SK-N-DZ (cell line): ENCODE measurements around the gene SCFD2.
"Not testable (repeated sequence)": the region's sequence is repeated elsewhere in the genome, so short reads cannot be mapped to it uniquely, and the experiment has no call there.

Experiments
- DNase-seq: peaks from one replicate; pipeline ENCODE4 v3.0.0-alpha.2; 2015; ENCODE audit warnings: low spot score

The SCFD2 gene

DNA sequence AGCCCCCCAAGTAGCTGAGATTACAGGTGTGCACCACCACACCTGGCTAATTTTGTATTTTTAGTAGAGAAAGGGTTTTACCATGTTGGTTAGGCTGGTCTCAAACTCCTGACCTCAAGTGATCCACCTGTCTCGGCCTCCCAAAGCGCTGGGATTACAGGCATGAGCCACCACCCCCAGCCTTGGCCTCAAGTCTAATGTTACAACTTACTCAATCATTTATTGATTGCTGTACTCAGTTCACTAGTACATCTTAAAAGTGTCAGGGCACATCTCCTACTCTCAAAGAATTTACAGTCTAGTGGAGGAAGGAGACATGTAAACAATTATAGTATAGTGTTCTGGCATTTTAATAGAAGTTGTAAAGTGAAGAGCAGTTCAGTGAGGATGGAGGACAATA, 19.5 kb downstream of the SCFD2 start:
- not testable (repeated sequence) for DNase-seq

- not testable (repeated sequence) for DNase-seq
Observed at GRCh38 chr4:53340145-53340544, 25.7 kb downstream of the SCFD2 start.

DNA sequence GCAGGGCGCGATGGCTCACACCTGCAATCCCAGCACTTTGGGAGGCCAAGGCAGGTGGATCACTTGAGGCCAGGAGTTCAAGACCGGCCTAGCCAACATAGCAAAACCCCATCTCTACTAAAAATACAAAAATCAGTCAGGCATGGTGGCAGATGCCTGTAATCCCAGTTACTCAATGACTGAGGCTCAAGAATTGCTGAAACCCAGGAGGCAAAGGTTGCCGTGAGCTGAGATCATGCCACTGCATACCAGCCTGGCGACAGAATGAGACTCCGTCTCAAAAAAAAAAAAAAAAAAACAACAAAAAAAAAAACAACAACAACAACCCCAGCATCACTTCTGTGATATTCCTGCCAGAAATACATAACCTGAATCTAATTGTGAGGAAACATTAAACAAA, 30.9 kb downstream of the SCFD2 start:
- not testable (repeated sequence) for DNase-seq

GRCh38 chr4:53326535-53326934, 39.3 kb downstream of the SCFD2 start:
- no peak for DNase-seq

DNA sequence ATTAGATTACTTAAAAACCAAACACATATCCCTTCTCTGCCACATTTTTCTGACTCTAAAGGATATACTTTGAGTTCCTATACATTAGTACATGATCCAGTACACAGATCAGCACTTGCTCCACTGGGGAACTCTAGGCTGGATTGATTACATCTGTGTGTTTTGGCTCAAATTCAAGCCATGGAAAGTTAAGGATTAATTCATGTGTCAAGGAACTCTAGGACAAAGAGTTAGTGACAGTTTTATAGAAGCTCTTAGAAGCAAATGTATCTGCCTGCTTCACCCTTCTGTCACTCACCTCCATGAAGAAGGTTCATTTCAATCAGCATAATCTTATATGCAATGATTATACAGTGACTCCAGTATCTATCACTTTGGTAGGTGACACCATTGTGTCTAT, 43.2 kb downstream of the SCFD2 start:
- DNase-seq = no peak

- no peak for DNase-seq
Observed at GRCh38 chr4:53321984-53322289, 43.9 kb downstream of the SCFD2 start.

GRCh38 chr4:53321151-53321983, 44.5 kb downstream of the SCFD2 start:
- no peak for DNase-seq

GRCh38 chr4:53315300-53315699, 50.6 kb downstream of the SCFD2 start:
- no peak for DNase-seq

- no peak for DNase-seq
Observed at GRCh38 chr4:53314252-53314651, 51.6 kb downstream of the SCFD2 start.

DNA sequence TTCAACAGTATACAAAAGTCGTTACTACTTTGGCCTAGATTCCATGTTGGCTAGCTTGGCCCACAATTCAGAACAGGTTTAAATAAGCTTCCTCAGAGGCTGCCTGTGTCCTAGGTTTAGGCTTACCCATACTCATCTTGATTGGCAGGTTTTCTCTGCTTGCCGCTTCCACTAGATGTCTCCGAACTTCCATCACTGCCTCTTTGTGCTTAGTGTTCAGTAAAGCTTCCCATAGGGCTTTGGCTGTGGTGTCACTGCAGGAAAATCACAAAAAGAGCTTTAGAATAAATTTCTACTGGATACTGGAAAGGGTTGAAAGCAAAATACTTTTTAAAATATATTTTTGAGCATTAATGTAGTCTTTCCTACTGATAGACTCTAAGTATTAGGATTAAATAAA, 52.4 kb downstream of the SCFD2 start:
- peak; percentile 8 for DNase-seq

GRCh38 chr4:53309321-53310040, 56.4 kb downstream of the SCFD2 start:
- no peak for DNase-seq

DNA sequence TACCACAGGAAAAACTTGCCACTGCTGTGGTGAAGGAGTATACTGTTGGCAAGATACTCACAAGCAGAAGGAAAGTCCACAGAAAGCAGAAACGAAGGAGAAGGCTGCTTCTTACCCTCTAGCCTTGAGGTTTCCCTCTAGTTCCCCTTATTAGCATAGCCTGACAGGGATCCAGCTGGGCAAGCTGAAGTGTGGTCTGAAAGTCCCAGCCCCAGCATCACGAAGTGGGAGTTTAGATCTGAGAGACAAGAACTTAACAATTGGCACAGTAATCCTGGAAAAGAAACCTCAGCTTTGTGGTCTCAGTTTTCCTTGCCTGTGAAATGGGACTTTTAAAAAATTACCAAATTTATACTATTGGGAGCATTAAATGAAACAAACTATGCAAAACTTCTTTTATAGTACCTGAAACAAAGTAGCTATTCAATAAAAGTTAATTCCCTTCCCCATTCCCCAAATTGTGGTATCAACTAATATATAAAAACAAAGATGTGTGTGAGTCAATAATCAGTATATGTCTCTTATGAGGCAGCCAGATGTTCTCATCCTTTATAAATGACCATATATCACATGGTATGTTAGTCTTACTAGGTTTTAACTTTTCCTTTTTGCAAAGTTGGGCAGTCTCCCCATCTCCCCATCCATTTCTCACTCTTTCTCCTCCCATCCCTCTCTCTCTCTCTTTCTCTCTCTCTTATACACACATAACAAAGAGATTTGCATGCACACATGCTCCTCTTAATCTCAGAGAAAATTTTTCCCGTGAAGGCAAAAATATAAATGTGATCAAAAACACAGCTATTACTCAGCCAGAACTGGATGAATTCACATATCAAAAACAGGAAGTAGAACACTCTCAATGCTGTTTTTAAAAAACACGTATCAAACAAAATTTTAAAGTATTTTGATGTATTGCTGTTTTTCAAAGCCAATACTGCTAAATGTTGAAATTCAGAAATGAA, 57.8 kb downstream of the SCFD2 start:
- no peak for DNase-seq

DNA sequence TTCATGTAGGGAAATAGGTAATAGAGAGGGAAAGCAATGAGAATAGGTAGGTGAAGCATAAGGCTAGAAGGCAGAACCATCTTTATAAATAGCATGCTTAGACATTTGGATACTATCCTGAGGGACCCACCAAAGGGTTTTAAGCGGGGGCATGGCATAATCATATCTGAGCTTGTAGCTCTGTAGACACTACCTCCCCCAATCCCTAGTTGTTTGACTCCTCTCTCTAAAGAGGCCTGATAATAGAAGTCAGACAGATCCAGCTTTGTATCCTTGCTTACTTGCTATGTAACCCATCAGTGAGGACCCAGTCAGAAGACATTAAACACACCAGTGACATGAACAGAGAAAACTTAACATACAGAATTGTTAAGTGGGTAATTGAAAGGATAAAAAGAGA, 58.7 kb downstream of the SCFD2 start:
- no peak for DNase-seq

GRCh38 chr4:53306729-53307128, 59.1 kb downstream of the SCFD2 start:
- DNase-seq = no peak

- not testable (repeated sequence) for DNase-seq
Observed at GRCh38 chr4:53292209-53292608, 73.7 kb downstream of the SCFD2 start.

DNA sequence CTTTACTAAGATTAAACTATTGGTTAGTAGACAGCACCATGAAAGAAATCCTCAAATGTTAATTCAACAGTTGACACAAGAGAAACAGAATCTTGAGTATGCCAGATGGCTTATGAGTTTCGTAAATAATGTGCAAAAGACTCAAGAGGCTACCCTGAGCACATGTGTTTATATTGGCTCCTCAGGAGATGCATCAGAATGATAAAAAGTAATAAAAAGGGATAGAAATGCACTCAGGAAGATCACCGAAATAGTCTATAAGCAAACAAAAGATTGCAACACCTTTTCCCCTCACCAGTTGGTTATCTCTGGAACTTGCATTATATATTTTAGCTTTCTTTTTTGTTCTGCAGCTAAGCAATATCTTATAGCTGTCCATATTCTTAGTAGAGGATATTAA, 84.4 kb downstream of the SCFD2 start:
- DNase-seq = no peak

DNA sequence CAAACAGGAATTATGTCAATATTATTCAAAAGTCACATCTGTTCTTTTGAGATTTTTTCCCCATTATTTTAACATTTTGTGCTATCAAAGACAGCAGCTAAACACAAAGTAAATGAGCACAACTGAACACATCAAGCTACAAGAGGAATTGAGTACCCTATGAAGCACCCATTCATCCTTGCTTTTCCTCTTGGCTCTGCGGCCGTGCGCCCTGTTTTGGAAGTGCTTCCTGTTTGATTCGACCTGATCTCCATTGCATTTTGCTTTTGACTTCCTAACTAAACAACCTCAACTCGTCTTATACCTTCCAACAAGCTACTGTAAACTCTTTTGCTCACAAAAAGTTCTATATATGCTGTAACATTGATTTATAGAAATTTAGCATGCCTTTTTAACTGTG, 85.0 kb downstream of the SCFD2 start:
- no peak for DNase-seq

- DNase-seq = no peak
Observed at GRCh38 chr4:53274609-53275268, 91.1 kb downstream of the SCFD2 start.

DNA sequence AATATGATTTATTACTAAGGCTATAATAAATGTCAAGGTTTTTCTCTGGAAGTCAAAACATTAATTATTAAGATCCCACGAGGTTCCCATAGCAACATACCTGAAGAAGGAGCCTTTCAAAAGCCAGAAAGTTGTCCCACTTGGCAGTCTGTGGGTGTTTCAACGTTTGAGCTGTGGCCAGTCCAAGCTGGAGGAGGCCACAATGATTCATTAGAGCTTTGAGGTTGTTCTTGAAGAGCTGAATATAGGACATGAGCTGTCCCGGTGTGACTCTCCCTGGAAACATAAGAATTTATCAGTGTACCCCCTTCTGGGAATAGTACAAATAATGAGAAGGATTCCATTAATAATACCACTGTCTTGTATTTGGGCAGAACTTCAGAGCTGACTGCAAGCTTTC, 92.1 kb downstream of the SCFD2 start:
- DNase-seq = no peak

- DNase-seq = no peak
Observed at GRCh38 chr4:53267026-53267425, 98.8 kb downstream of the SCFD2 start.

DNA sequence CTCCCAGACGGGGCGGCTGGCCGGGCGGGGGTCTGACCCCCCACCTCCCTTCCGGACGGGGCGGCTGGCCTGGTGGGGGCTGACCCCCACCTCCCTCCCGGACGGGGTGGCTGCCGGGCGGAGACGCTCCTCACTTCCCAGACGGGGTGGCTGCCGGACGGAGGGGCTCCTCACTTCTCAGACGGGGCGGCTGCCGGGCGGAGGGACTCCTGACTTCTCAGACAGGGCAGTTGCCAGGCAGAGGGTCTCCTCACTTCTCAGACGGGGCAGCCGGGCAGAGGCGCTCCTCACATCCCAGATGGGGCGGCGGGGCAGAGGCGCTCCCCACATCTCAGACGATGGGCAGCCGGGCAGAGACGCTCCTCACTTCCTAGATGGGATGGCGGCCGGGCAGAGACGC, 109.9 kb downstream of the SCFD2 start:
- DNase-seq = not testable (repeated sequence)

- no peak for DNase-seq
Observed at GRCh38 chr4:53240573-53240972, 125.3 kb downstream of the SCFD2 start.
